Osteocyte (in vitro differentiated cells): Measurements from ENCODE around the gene DUSP14. TPM values are rescaled to one million over a fixed set of nuclear protein-coding genes. Genes with fewer than 3 reads are reported as not detected.
"Not testable (repeated sequence)": the region's sequence is repeated elsewhere in the genome, so short reads cannot be mapped to it uniquely, and the experiment has no call there.

ENCODE experiments used
- DNase-seq: peaks from one replicate; pipeline ENCODE4 v3.0.0; 2021; ENCODE audit warnings: mixed read lengths; ENCODE audit not compliant: unreplicated experiment; ENCODE audit errors: extremely low spot score
- H3K27ac Mint-ChIP-seq: one replicate; pipeline ENCODE4 v1.8.0; 2021; ENCODE audit warnings: mild to moderate bottlenecking, mixed read lengths; ENCODE audit not compliant: unreplicated experiment
- H3K27me3 Mint-ChIP-seq: one replicate; pipeline ENCODE4 v1.8.0; 2021; ENCODE audit warnings: mixed read lengths; ENCODE audit not compliant: unreplicated experiment
- H3K36me3 Mint-ChIP-seq: one replicate; pipeline ENCODE4 v1.8.0; 2021; ENCODE audit warnings: mixed read lengths; ENCODE audit not compliant: unreplicated experiment
- H3K4me1 Mint-ChIP-seq: one replicate; pipeline ENCODE4 v1.8.0; 2021; ENCODE audit warnings: mixed read lengths; ENCODE audit not compliant: unreplicated experiment
- H3K4me3 Mint-ChIP-seq: one replicate; pipeline ENCODE4 v1.8.0; 2021; ENCODE audit warnings: mild to moderate bottlenecking, moderate library complexity, mixed read lengths; ENCODE audit not compliant: unreplicated experiment
- H3K9me3 Mint-ChIP-seq: one replicate; pipeline ENCODE4 v1.8.0; 2021; ENCODE audit warnings: mixed read lengths; ENCODE audit not compliant: unreplicated experiment
- total RNA-seq: library from RNA; stranded (reverse); gene quantifications from 2 replicates; pipeline ENCODE4 v1.2.1, GENCODE V29; 2021
- TF ChIP-seq, protein P1 (sequence below): fragments of 200-600 bp; sonication (generic); IDR thresholded peaks from 2 replicates; pipeline ENCODE4 v1.5.0; 2021; ENCODE audit warnings: antibody characterized with exemption, mild to moderate bottlenecking, moderate library complexity

DUSP14 gene
- total RNA-seq, 1 donor from 2014 or later = 35.7 TPM

DNA sequence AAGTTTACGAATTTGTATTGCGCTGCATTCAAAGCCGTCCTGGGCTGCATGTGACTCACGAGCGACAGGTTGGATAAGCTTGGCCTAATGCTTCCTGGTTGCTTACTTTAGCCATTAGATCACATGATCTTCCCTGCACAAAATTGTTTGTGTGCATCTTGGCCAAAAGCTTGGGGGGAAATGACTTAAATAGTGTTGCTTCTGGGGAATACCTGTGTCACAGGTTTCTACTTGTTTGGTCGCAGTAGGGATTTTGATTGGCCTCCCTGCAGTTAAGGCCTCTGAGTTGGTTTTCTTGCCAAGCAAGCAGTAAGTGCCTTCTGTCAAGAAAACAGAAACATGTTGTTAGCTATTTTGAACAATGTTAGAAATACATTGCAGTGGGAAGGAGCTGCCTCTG, 39.6 kb upstream of the DUSP14 start:
- Mint-ChIP-seq H3K4me1 (peaks cover 21% of the 10 kb centered on the region), H3K27ac (no peak overlapping the region), H3K36me3 (peaks cover 25% of the 10 kb centered on the region), H3K9me3 (no peaks in the 10 kb centered on the region), H3K4me3 (no peak overlapping the region), H3K27me3 (no peaks in the 10 kb centered on the region)
- no peak for DNase-seq
- TF ChIP-seq, protein P1, sequence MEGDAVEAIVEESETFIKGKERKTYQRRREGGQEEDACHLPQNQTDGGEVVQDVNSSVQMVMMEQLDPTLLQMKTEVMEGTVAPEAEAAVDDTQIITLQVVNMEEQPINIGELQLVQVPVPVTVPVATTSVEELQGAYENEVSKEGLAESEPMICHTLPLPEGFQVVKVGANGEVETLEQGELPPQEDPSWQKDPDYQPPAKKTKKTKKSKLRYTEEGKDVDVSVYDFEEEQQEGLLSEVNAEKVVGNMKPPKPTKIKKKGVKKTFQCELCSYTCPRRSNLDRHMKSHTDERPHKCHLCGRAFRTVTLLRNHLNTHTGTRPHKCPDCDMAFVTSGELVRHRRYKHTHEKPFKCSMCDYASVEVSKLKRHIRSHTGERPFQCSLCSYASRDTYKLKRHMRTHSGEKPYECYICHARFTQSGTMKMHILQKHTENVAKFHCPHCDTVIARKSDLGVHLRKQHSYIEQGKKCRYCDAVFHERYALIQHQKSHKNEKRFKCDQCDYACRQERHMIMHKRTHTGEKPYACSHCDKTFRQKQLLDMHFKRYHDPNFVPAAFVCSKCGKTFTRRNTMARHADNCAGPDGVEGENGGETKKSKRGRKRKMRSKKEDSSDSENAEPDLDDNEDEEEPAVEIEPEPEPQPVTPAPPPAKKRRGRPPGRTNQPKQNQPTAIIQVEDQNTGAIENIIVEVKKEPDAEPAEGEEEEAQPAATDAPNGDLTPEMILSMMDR = no peak

DNA sequence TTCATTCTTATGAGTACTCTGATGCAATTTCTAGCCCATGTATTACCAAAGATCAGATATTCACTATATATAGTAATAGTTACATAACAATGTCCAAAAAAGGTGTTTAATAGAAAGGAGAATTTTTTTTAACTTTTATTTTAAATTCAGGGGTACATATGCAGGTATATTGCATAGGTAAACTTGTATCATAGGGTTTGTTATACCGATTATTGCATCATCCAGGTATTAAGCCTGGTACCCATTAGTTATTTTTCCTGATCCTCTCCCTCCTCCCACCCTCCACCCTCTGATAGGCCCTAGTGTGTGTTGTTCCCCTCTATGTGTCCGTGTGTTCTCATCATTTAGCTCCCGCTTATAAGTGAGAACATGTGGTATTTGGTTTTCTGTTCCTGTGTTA, 31.9 kb upstream of the DUSP14 start:
- Mint-ChIP-seq H3K27ac (peak overlapping the region; percentile 12), H3K4me1 (peaks cover 22% of the 10 kb centered on the region), H3K36me3 (peaks cover 20% of the 10 kb centered on the region)
- H3K9me3 Mint-ChIP-seq, H3K27me3 Mint-ChIP-seq, DNase-seq, H3K4me3 Mint-ChIP-seq: not testable (repeated sequence)

DNA sequence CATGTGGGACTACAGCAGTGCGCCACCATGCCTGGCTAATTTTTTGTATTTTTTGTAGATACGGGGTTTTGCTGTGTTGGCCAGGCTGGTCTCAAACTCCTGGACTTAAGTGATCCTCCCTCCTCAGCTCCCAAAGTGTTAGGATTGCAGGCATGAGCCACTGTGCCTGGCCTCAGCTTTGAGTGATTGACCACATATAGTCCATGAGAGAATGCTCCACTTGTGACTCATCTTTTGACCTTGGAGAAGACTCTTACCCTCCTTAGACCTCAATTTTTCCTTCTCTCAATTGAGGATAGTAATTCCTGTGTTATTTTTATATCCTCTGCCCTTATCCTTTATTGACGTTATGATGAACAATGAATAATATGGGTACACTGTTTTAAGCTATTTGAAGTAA, 30.9 kb upstream of the DUSP14 start:
- peaks cover 22% of the 10 kb centered on the region for H3K36me3 Mint-ChIP-seq
- peaks cover 16% of the 10 kb centered on the region for H3K4me1 Mint-ChIP-seq
- no peaks in the 10 kb centered on the region for H3K9me3 Mint-ChIP-seq
- TF ChIP-seq, protein P1 = no peak
- no peak overlapping the region for H3K4me3 Mint-ChIP-seq
- H3K27me3 Mint-ChIP-seq = no peaks in the 10 kb centered on the region
- DNase-seq = no peak
- peak overlapping the region; percentile 50 for H3K27ac Mint-ChIP-seq

DNA sequence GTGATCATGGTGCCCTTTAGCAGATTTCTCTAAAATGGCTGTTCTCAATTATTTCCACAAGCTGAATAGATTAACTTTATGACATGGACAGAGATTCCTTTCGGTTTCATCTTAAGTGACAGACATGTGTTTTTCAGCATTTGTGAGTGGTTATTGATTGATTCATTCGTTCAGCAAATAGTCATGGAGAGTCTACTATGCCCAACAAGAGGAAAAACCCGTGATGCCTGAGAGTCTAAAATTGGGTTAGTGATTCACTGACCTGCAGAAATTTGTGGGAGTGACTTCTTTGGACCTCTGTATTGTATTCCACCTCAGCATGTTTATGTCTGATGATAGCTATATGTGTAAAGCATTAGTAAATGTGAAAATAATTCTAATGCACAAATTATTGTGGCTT, 28.0 kb upstream of the DUSP14 start:
- peaks cover 37% of the 10 kb centered on the region for H3K36me3 Mint-ChIP-seq
- H3K27ac Mint-ChIP-seq = no peak overlapping the region
- TF ChIP-seq, protein P1 = no peak
- no peak overlapping the region for H3K4me3 Mint-ChIP-seq
- no peaks in the 10 kb centered on the region for H3K9me3 Mint-ChIP-seq
- H3K27me3 Mint-ChIP-seq = no peaks in the 10 kb centered on the region
- peaks cover 8% of the 10 kb centered on the region for H3K4me1 Mint-ChIP-seq
- no peak for DNase-seq

DNA sequence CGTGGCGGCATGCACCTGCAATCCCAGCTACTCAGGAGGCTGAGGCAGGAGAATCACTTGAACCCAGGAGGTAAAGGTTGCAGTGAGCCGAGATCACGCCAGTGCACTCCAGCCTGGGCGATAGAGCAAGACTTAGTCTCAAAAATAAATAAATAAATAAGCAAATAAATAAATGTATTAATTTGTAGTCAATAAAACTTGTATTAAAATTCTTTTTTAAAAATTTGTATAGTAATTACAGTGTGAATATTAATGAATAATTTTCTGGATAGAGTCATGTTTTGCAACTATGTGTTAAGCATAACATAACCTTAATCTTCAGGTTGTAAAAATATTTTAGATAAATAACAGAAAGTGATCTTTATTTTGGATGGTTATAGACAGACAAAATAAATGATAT, 27.2 kb upstream of the DUSP14 start:
- no peaks in the 10 kb centered on the region for H3K27me3 Mint-ChIP-seq
- peaks cover 43% of the 10 kb centered on the region for H3K36me3 Mint-ChIP-seq
- DNase-seq = no peak
- H3K4me1 Mint-ChIP-seq = peaks cover 8% of the 10 kb centered on the region
- no peak overlapping the region for H3K4me3 Mint-ChIP-seq
- no peak overlapping the region for H3K27ac Mint-ChIP-seq
- H3K9me3 Mint-ChIP-seq = no peaks in the 10 kb centered on the region
- TF ChIP-seq, protein P1 = no peak

DNA sequence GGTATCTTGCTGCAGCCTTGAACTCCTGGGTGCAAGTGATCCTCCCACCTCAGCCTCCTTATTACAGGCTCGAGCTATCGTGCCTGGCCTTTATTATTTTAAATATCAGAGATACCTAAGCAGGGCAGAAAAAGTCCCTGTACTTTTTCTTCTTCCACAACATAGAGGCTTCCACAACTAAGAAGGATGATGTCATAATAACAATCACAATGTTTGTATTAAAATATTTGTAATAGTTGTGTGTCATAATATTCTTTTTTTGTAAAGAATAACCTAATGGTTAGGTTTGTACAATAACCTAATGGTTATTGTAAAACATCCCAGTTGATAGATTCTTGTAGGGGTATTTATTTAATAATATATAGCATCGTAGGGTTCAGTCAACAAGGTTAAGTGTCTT, 26.7 kb upstream of the DUSP14 start:
- no peaks in the 10 kb centered on the region for H3K27me3 Mint-ChIP-seq
- no peak overlapping the region for H3K27ac Mint-ChIP-seq
- H3K4me3 Mint-ChIP-seq = no peak overlapping the region
- TF ChIP-seq, protein P1 = no peak
- H3K9me3 Mint-ChIP-seq = no peaks in the 10 kb centered on the region
- no peak for DNase-seq
- H3K36me3 Mint-ChIP-seq = peaks cover 42% of the 10 kb centered on the region
- peaks cover 7% of the 10 kb centered on the region for H3K4me1 Mint-ChIP-seq
